HG02943 (cell line): ENCODE data around the gene ELOVL7.
"Not testable (repeated sequence)": the region's sequence is repeated elsewhere in the genome, so short reads cannot be mapped to it uniquely, and the experiment has no call there.

ENCODE experiments used
- ATAC-seq: cut with Tn5 transposase; IDR thresholded peaks from one replicate; pipeline ENCODE4 v1.9.1; 2021; ENCODE audit warnings: mild to moderate bottlenecking, low read depth, moderate library complexity; ENCODE audit not compliant: unreplicated experiment

The ELOVL7 gene

GRCh38 chr5:60843936-60844905 is at the start of gene ELOVL7:
TSS of gene ELOVL7 (minus strand) at chr5:60844269. CDS start at chr5:60787397, 56,872 bp downstream.
- peak; percentile 89 for ATAC-seq

- ATAC-seq: no peak
Observed at GRCh38 chr5:60893521-60893920, 49.5 kb upstream of the ELOVL7 start.

GRCh38 chr5:60891667-60892066 is 47.6 kb upstream of the ELOVL7 start:
- ATAC-seq: no peak

DNA sequence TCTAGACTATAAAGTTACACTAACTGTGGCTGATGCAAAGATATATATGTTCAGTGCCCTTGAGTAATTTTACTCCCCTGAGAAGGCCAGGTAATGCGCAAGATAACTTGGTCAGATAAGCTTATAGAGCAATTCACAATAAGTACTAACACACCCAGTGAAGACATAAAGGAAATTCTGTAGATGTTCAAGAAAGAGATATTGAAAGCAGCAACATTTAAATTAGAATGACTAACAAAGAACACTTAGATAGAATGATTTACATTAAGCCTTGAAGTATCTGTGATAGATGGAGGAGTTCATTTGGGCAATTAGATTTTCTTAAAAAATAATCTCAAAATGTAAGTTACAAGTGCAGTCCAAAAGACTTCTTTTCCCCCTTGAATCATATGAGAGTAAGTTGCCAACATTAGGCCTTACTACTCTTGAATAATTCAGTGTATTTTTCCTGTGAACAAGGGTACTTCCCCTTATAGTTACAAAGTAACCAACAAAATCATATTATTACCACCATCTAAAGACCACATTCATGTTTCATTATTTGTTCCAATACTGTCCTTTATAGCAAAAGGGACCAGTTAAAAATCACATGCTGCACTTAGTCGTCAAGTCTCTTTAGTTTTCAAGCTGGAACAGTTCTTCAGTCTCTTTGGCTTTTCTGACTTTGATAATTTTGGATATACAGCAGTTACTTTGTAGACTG is 44.4 kb upstream of the ELOVL7 start:
- ATAC-seq: no peak

GRCh38 chr5:60887746-60888145 is 43.7 kb upstream of the ELOVL7 start:
- ATAC-seq: no peak

GRCh38 chr5:60887096-60887495 is 43.0 kb upstream of the ELOVL7 start:
- ATAC-seq: no peak

DNA sequence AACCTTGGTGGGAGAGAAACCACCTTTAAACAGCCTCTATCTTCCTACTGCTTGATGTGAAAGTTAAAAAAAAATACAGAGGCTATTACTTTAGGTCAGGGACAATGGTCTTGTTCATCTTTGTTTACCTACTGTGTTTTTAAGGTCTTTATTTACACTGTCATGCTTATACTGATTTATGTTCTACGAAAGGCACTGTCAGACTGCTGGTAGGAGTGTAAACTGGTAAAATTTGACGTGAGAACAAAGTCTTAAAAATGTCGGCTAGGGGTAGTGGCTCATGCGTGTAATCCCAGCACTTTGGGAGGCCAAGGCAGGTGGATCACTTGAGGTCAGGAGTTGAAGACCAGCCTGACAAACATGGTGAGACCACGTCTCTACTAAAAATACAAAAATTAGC is 42.1 kb upstream of the ELOVL7 start:
- no peak for ATAC-seq

DNA sequence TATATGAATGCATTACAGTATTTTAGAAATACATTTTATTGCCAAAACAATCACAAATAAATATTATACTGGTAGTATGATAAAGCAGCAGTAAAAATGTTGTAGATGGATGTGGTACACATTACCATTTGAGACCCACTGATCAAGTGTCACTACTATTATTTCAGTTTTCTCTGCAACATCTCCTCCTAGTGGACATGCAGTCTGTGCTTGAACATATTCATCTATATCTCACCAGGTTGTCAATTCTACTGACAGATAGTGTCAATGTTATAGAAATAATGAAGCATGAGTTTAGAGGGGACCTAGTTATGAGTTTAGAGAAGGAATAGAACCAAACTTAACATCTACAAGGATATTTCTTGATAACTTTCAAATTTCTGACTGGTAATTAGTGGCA is 39.2 kb upstream of the ELOVL7 start:
- no peak for ATAC-seq

DNA sequence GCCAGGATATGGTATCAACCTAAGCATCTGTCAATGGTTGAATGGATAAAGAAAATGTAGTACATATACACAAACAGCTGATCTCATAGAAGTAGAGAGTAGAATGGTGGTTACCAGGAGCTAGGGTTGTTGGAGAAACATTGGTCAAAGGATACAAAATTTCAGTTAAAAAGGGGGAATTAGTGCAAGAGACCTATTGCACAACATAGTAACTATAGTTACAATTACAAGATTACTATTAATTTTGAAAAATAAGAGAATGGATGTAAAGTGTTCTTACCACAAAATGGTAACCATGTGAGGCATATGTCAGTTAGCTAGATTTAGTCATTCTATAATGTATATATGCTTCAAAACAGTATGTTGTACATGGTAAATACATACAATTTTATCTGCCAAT is 28.8 kb upstream of the ELOVL7 start:
- no peak for ATAC-seq

DNA sequence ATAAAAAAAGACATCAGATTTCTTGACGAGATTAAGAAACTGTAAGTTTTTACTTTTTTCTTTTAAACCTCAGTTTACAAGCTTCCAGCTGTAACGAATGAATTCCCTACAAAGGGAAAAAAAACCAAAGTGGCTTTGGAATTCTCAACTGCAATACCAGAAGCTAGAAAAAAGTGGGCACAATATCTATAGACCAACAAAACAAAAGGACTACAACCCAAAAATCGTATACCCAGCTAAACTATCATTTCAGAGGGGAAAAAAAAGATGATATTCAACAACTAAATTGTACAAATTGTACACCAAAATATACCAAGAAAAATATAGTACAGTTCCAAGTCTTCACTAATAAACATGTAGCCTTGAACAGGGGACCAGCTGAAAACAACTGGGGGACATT is 26.8 kb upstream of the ELOVL7 start:
- no peak for ATAC-seq

DNA sequence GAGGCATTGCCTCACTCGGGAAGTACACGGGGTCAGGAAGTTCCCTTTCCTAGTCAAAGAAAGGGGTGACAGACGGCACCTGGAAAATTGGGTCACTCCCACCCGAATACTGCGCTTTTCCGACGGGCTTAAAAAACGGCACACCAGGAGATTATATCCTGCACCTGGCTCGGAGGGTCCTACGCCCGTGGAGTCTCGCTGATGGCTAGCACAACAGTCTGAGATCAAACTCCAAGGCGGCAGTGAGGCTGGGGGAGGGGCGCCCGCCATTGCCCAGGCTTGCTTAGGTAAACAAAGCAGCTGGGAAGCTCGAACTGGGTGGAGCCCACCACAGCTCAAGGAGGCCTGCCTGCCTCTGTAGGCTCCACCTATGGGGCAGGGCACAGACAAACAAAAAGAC is 16.5 kb upstream of the ELOVL7 start:
- not testable (repeated sequence) for ATAC-seq

GRCh38 chr5:60856066-60856465 is 12.0 kb upstream of the ELOVL7 start:
- ATAC-seq: no peak

GRCh38 chr5:60852940-60853339 is 8.9 kb upstream of the ELOVL7 start:
- no peak for ATAC-seq

GRCh38 chr5:60852317-60852716 is 8.2 kb upstream of the ELOVL7 start:
- ATAC-seq: no peak

DNA sequence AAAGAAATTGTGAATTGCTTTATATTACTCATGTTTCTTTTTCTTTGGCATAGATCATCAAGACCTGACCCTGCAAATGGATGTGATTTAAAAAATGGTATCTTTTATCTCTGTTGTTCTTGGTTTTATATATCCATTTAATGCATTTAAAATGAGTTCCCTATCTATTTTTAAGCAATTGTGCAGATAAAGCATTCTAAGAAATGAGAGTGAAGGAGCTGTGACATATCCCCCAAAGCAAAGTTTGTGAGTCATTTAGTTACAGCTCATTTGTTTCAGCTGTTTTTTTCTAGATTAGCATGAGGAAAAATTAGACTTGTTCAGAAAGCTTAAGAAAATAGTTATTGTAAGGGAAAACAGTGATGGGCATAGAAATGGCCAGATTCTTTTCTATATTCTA is 7.6 kb upstream of the ELOVL7 start:
- ATAC-seq: no peak

GRCh38 chr5:60846298-60846697 is 2.2 kb upstream of the ELOVL7 start:
- no peak for ATAC-seq

GRCh38 chr5:60843386-60843935 is 608 bp downstream of the ELOVL7 start:
- ATAC-seq: peak; percentile 29

DNA sequence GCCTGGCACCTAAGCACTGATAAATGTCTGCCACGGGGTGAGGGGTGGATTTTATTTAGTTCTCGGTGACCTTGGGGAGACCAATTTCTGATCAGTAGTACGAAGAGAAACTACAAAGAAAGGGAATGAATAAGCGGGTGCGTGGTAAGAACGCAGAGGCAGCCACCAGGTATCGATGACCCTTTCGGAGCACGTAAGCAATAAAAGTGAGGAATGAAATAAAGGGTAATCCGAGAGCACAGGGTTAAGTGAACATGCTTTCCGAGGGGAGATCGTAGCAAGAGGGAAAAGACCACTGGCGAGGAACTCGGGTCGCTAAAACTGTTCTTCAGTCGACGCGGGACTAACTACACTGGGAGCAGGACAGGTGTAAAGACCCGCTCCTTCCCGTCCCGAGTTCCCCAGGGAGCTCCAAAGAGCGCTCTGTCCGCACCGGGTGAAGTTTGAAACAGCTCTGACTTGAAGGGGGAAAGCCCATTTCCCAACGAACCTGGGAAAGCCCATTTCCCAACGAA is 1.1 kb downstream of the ELOVL7 start:
- ATAC-seq: no peak

GRCh38 chr5:60841361-60841760 is 2.7 kb downstream of the ELOVL7 start:
- ATAC-seq: no peak

GRCh38 chr5:60836131-60836530 is 7.9 kb downstream of the ELOVL7 start:
- no peak for ATAC-seq

DNA sequence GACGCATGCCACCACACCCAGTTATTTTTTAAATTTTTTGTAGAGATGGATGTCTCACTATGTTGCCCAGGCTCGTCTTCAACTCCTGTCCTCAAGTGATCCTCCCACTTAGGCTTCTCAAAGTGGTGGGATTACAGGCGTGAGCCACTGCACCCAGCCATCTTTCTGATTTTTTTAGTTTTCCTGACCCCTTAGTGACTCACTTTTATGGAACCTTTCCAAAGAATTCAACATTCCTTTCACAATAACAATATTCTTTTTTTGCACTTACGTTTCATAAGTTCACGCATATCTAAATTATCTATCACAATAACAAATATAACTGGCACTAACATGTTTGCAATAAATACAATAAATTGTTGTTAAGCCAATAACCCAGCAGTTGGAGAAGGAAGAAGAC is 8.5 kb downstream of the ELOVL7 start:
- no peak for ATAC-seq
